Pancreas (tissue), 10 donors: Measurements from ENCODE around the gene PSMA7. TPM values are rescaled to one million over a fixed set of nuclear protein-coding genes. Genes with fewer than 3 reads are reported as not detected.

Source experiments
- ATAC-seq, 4 donors: fragments of 200-7000 bp; cut with Tn5 transposase; one replicate each; pipeline versions ENCODE4 v1.8.0 to v1.9.1; 2020; ENCODE audit warnings: mild to moderate bottlenecking in 4 of 4, moderate library complexity in 4 of 4
- DNase-seq, 6 donors: peaks; one replicate each; pipeline ENCODE4 v3.0.0-alpha.2; 2020
- FAIRE-seq: peaks from 2 replicates; lab custom pipeline; 2012; peaks lifted over from hg19 to GRCh38; lab: Jason Lieb, UNC
- H3K27ac ChIP-seq, 4 donors: fragments of 200-600 bp; sonication (generic); 1 replicate in 3 of 4; 2 replicates in 1 of 4; pipeline versions ENCODE4 v1.5.0 to v1.8.0; 2020
- H3K27me3 ChIP-seq, 4 donors: fragments of 200-600 bp; one replicate each; pipeline ENCODE4 v1.8.0; 2021
- H3K36me3 ChIP-seq, 3 donors: fragments of 200-600 bp; sonication (generic) in 1 of 3; one replicate each; pipeline versions ENCODE4 v1.5.0 to v1.8.0; 2020 to 2021
- H3K4me1 ChIP-seq, 3 donors: fragments of 200-600 bp; one replicate each; pipeline ENCODE4 v1.8.0; 2021
- H3K4me3 ChIP-seq, 4 donors: fragments of 200-600 bp; sonication (generic) in 2 of 4; one replicate each; pipeline versions ENCODE4 v1.5.0 to v1.8.0; 2020 to 2021
- H3K9me3 ChIP-seq, 4 donors: fragments of 200-600 bp; one replicate each; pipeline ENCODE4 v1.8.0; 2021
- CTCF ChIP-seq, 4 donors: fragments of 200-600 bp; sonication (generic) in 3 of 4; IDR thresholded peaks; one replicate each; pipeline versions ENCODE4 v1.5.0 to v1.8.0; 2021; ENCODE audit warnings: antibody characterized with exemption in 4 of 4
- WGBS, 2 donors: extraction: QIAGEN DNeasy Blood & Tissue Kit; methylation state at CpG; one replicate each; pipeline ENCODE4 v1.1.7; 2013; 5-methylcytosine and 5-hydroxymethylcytosine counted together
- intact Hi-C, 3 donors: fragments of 100-400 bp; cut with DNase I; formaldehyde crosslinking; loops; one replicate each; pipeline versions ENCODE4 v1.11.1 to v1.14.2; 2022
- polyA plus RNA-seq, 2 donors: library from polyadenylated mRNA; stranded (reverse); fragments of 200-250 nt; gene quantifications; one replicate each; pipeline ENCODE4 v1.2.3, GENCODE V29; 2013
- total RNA-seq, 6 donors: library from RNA; stranded (reverse); fragmentation: NEBNext Ultra II Directional in 4 of 6; extraction: Animal tissue kit (Norgen Biotek cat#: 25700) in 4 of 6; gene quantifications; one replicate each; pipeline versions ENCODE4 v1.2.1 to v1.2.4, GENCODE V29; 2021 to 2023
- donor health status: healthy with polysubstance abuse.
- donor health status: DM: no; HTN: no; CAD: no; lungs with moderate emphysema.
- donor health status: DM: no; HTN: no; CAD: no.
- donor health status: control.
- donor health status: control.
- donor health status: Bipolar disorder and iron deficiency.
- donor health status: DM: yes; HTN: yes; CAD: no.
- donor health status: DM: no; HTN: no; CAD: no.
- donor health status: DM: no; HTN: no; CAD: no.
- donor health status: DM: yes; HTN: yes; CAD: no.

PSMA7 gene
- total and polyA plus RNA-seq, 8 donors, result 55.6 to 119 (median 74.3) TPM

- DNase-seq (no peak), ATAC-seq (no peak), FAIRE-seq (no peak)
- peaks cover 0 to 3% (median 0%) of the 10 kb centered on the region in 3 donors for H3K4me1 ChIP-seq
- no peak overlapping the region for H3K4me3 ChIP-seq
- 88 to 93% methylated on average over 7 of the region's 7 CpGs for WGBS, 2 donors
- intact Hi-C loops, result no loop called here
- no peaks in the 10 kb centered on the region for H3K9me3 ChIP-seq
- H3K36me3 ChIP-seq, result peaks cover 8 to 59% (median 22%) of the 10 kb centered on the region in 3 donors
- no peak for TF ChIP-seq CTCF (IDR thresholded peaks at IDR 0.05)
- H3K27me3 ChIP-seq, result no peaks in the 10 kb centered on the region
- no peak overlapping the region for H3K27ac ChIP-seq
These were observed 10.8 kb downstream of the PSMA7 start for GRCh38 chr20:62132421-62132820.

DNA sequence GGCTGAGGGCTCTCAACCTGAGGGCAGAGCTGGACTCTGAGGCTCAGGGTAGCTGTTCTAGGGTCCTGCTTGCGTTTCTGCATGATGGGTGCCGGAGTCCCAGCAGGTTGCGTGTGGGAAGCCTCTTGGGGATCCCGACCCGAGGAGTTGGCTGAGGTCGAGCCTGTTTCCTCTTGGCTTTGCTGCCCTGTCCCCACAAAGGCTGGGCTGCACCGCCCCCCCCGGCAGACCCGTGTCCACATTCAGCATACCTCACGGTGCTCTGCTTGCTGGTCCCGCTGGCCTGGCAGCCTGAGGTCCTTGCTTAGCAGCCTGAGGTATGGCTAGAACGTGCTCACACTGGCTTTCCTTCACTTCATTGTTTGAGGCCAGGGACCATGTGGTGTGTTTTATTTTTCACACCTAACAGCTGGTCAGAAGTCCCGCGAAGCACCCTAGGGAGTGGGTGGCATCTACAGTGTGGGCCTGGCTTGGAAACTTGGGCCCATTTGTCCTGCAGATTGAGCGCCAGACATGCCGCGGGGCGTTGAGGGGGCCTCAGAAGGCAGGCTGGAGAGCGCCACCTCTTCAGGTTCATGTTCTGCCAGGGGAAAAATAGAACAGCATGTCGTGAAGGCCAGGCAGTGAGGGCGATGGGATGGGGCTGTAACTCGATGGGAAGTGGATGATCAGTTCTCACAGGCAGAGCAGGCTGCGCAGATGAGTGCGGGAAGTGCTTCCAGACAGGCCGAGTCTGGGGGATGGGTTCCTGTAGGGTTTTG is 11.5 kb downstream of the PSMA7 start:
- Histone ChIP-seq H3K36me3 (peaks cover 8 to 60% (median 17%) of the 10 kb centered on the region in 3 donors), H3K27me3 (no peaks in the 10 kb centered on the region), H3K27ac (no peak overlapping the region), H3K4me1 (peaks cover 0 to 3% (median 0%) of the 10 kb centered on the region in 3 donors), H3K4me3 (no peak overlapping the region), H3K9me3 (no peaks in the 10 kb centered on the region)
- 88 to 92% methylated on average over 25 of the region's 25 CpGs for WGBS, 2 donors
- FAIRE-seq (no peak), ATAC-seq (no peak), DNase-seq (no peak)
- intact Hi-C loops, result no loop called here
- no peak for TF ChIP-seq CTCF (IDR thresholded peaks at IDR 0.05)

DNA sequence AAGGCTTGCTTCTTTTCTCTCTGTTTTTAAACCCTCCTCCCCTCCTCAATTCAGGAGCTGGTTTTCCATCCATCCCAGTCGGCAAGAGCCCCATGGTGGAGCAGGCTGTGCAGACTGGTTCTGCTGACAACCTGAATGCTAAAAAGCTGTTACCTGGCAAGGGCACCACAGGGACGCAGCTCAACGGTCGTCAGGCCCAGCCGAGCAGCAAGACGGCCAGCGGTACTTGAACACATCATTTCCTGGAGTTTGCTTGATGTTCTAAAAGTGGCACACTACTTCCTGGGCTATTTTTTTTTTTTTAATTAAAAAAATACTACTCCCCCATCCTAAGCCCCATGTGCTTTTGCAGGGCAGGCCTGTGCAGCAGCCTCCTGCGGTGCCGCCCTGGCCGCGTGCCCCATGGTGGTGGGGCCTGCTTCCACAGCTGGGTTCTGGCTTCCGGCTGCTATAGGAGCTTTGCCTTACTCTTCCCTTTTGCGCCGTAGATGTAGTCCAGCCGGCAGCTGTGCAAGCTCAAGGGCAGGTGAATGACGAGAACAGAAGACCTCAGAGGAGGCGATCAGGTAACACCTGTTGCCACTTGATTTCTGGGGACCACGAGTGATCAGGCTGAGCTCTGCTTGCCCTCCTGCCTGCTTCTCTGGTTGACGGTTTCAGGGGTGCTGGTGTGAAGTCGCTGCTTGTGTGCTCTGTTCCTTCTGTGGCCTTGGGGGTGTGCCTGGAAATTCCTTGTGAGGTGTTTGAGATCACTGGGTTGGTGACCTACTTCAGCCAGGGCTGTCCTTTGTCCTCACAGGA is 13.3 kb downstream of the PSMA7 start:
- FAIRE-seq (no peak), DNase-seq (no peak), ATAC-seq (no peak)
- Histone ChIP-seq H3K4me1 (peaks cover 0 to 3% (median 0%) of the 10 kb centered on the region in 3 donors), H3K27ac (no peak overlapping the region), H3K36me3 (peaks cover 13 to 72% (median 22%) of the 10 kb centered on the region in 3 donors), H3K9me3 (no peaks in the 10 kb centered on the region), H3K4me3 (no peak overlapping the region), H3K27me3 (no peaks in the 10 kb centered on the region)
- 88 to 93% methylated on average over 20 of the region's 20 CpGs for WGBS, 2 donors
- no peak for TF ChIP-seq CTCF (IDR thresholded peaks at IDR 0.05)
- intact Hi-C loops, result no loop called here

- no peak overlapping the region for H3K27ac ChIP-seq
- TF ChIP-seq CTCF (IDR thresholded peaks at IDR 0.05), result no peak
- 80% methylated on average over 6 of the region's 6 CpGs for WGBS, 2 donors
- H3K4me1 ChIP-seq, result peaks cover 0 to 9% (median 0%) of the 10 kb centered on the region in 3 donors
- FAIRE-seq (no peak), DNase-seq (no peak), ATAC-seq (no peak)
- peaks cover 13 to 72% (median 22%) of the 10 kb centered on the region in 3 donors for H3K36me3 ChIP-seq
- no peaks in the 10 kb centered on the region for H3K27me3 ChIP-seq
- H3K4me3 ChIP-seq, result no peak overlapping the region
- no peaks in the 10 kb centered on the region for H3K9me3 ChIP-seq
- intact Hi-C loops, result no loop called here
These were observed 14.7 kb downstream of the PSMA7 start for GRCh38 chr20:62128502-62128901.
